ENCODE data around the gene ZNF575.

ZNF575 gene

GRCh38 chr19:43532962-43533545 is at the start of gene ZNF575:
ZNF575 (plus strand) TSS chr19:43533188; CDS start chr19:43534423, 1,235 bp downstream.
- peak; percentile 83 for DNase-seq

GRCh38 chr19:43483281-43483680 is 49.7 kb upstream of the ZNF575 start:
- no peak for DNase-seq

- DNase-seq: no peak
Observed at GRCh38 chr19:43485951-43486350, 47.0 kb upstream of the ZNF575 start.

GRCh38 chr19:43486412-43486811 is 46.6 kb upstream of the ZNF575 start:
- no peak for DNase-seq

GRCh38 chr19:43488179-43488578 is 44.8 kb upstream of the ZNF575 start:
- no peak for DNase-seq

GRCh38 chr19:43489310-43489709 is 43.7 kb upstream of the ZNF575 start:
- no peak for DNase-seq

- no peak for DNase-seq
Observed at GRCh38 chr19:43489979-43490599, 42.9 kb upstream of the ZNF575 start.

GRCh38 chr19:43490759-43491158 is 42.2 kb upstream of the ZNF575 start:
- DNase-seq: no peak

- no peak for DNase-seq
Observed at GRCh38 chr19:43495082-43495481, 37.9 kb upstream of the ZNF575 start.

GRCh38 chr19:43496960-43497359 is 36.0 kb upstream of the ZNF575 start:
- DNase-seq: no peak

- no peak for DNase-seq
Observed at GRCh38 chr19:43498233-43498842, 34.6 kb upstream of the ZNF575 start.

- DNase-seq: no peak
Observed at GRCh38 chr19:43499042-43499441, 33.9 kb upstream of the ZNF575 start.

- DNase-seq: no peak
Observed at GRCh38 chr19:43501661-43502418, 31.1 kb upstream of the ZNF575 start.

GRCh38 chr19:43502419-43502976 is 30.5 kb upstream of the ZNF575 start:
- no peak for DNase-seq

- peak; percentile 97 for DNase-seq
Observed at GRCh38 chr19:43503501-43504425, 29.2 kb upstream of the ZNF575 start.

- DNase-seq: peak; percentile 58
Observed at GRCh38 chr19:43504426-43505185, 28.4 kb upstream of the ZNF575 start, which contains the start of gene PHLDB3. PHLDB3 (minus strand) TSS chr19:43504746; CDS start chr19:43504118, 628 bp downstream.

GRCh38 chr19:43505186-43505456 is 27.9 kb upstream of the ZNF575 start:
- no peak for DNase-seq

GRCh38 chr19:43505941-43506340 is 27.0 kb upstream of the ZNF575 start:
- DNase-seq: no peak

- DNase-seq: no peak
Observed at GRCh38 chr19:43506629-43507028, 26.4 kb upstream of the ZNF575 start.

- DNase-seq: no peak
Observed at GRCh38 chr19:43507880-43508279, 25.1 kb upstream of the ZNF575 start.

- DNase-seq: no peak
Observed at GRCh38 chr19:43510713-43511112, 22.3 kb upstream of the ZNF575 start.

- no peak for DNase-seq
Observed at GRCh38 chr19:43511324-43511723, 21.7 kb upstream of the ZNF575 start.

All from CD4-positive, alpha-beta T cell treated with Interferon gamma for 1 hour (primary cell).